Skeletal muscle satellite cell (primary cell): ENCODE data around the gene KCNN3.

Experiments used
- H3K27me3 ChIP-seq: 2 replicates; pipeline ENCODE4 v1.7.0; 2013; ENCODE audit warnings: low read length; ENCODE audit not compliant: control insufficient read depth, insufficient read depth
- H3K36me3 ChIP-seq: 2 replicates; pipeline ENCODE4 v1.7.0; 2013; ENCODE audit warnings: mild to moderate bottlenecking, control low read depth, low read length; ENCODE audit not compliant: insufficient read depth
- H3K4me1 ChIP-seq: 2 replicates; pipeline ENCODE4 v1.7.0; 2013; ENCODE audit warnings: low read length; ENCODE audit not compliant: control insufficient read depth, insufficient read depth
- H3K4me2 ChIP-seq: 2 replicates; pipeline ENCODE4 v1.7.0; 2013; ENCODE audit warnings: mild to moderate bottlenecking, low read length
- H3K4me3 ChIP-seq: 2 replicates; pipeline ENCODE4 v1.7.0; 2013; ENCODE audit warnings: low read length
- H3K9ac ChIP-seq: 2 replicates; pipeline ENCODE4 v1.7.0; 2013; ENCODE audit warnings: mild to moderate bottlenecking, low read depth, low read length, moderate library complexity
- H3K9me3 ChIP-seq: replicated peaks from 2 replicates; pipeline ENCODE4 v1.7.0; 2013; ENCODE audit warnings: mild to moderate bottlenecking, control low read depth, low read length

Gene KCNN3

GRCh38 chr1:154719586-154720327, 150.3 kb downstream of the KCNN3 start:
- no peak overlapping the region for H3K4me3 ChIP-seq

GRCh38 chr1:154718566-154718965, 151.5 kb downstream of the KCNN3 start:
- H3K36me3 ChIP-seq = no peaks in the 10 kb centered on the region
- H3K9ac ChIP-seq = no peak overlapping the region
- peaks cover 41% of the 10 kb centered on the region for H3K27me3 ChIP-seq
- H3K9me3 ChIP-seq = no peaks in the 10 kb centered on the region
- no peaks in the 10 kb centered on the region for H3K4me1 ChIP-seq
- H3K4me2 ChIP-seq = no peak overlapping the region
- no peak overlapping the region for H3K4me3 ChIP-seq

More at GRCh38 chr1:154719586-154720327, 150.3 kb downstream of the KCNN3 start:
- Histone ChIP-seq H3K4me2 (no peak overlapping the region), H3K36me3 (no peaks in the 10 kb centered on the region), H3K9ac (no peak overlapping the region), H3K9me3 (no peaks in the 10 kb centered on the region), H3K27me3 (peaks cover 43% of the 10 kb centered on the region), H3K4me1 (no peaks in the 10 kb centered on the region)

- Histone ChIP-seq H3K4me3 (no peak overlapping the region), H3K4me2 (no peak overlapping the region), H3K36me3 (no peaks in the 10 kb centered on the region), H3K9ac (no peak overlapping the region), H3K4me1 (no peaks in the 10 kb centered on the region), H3K27me3 (peaks cover 42% of the 10 kb centered on the region), H3K9me3 (no peaks in the 10 kb centered on the region)
Measured at GRCh38 chr1:154717528-154717924, 152.6 kb downstream of the KCNN3 start.

- Histone ChIP-seq H3K9ac (no peak overlapping the region), H3K27me3 (peaks cover 44% of the 10 kb centered on the region), H3K4me2 (no peak overlapping the region), H3K36me3 (no peaks in the 10 kb centered on the region), H3K9me3 (no peaks in the 10 kb centered on the region), H3K4me3 (no peak overlapping the region), H3K4me1 (no peaks in the 10 kb centered on the region)
Measured at GRCh38 chr1:154716614-154717527, 153.2 kb downstream of the KCNN3 start.

GRCh38 chr1:154716011-154716410, 154.1 kb downstream of the KCNN3 start:
- H3K4me3 ChIP-seq = no peak overlapping the region
- no peaks in the 10 kb centered on the region for H3K9me3 ChIP-seq
- H3K9ac ChIP-seq = no peak overlapping the region
- H3K36me3 ChIP-seq = no peaks in the 10 kb centered on the region
- no peaks in the 10 kb centered on the region for H3K4me1 ChIP-seq
- H3K27me3 ChIP-seq = peaks cover 39% of the 10 kb centered on the region
- no peak overlapping the region for H3K4me2 ChIP-seq

GRCh38 chr1:154715385-154715784, 154.7 kb downstream of the KCNN3 start:
- Histone ChIP-seq H3K36me3 (no peaks in the 10 kb centered on the region), H3K27me3 (peaks cover 34% of the 10 kb centered on the region)

GRCh38 chr1:154714638-154715037, 155.4 kb downstream of the KCNN3 start:
- Histone ChIP-seq H3K4me3 (no peak overlapping the region), H3K27me3 (peaks cover 38% of the 10 kb centered on the region), H3K36me3 (no peaks in the 10 kb centered on the region), H3K4me1 (no peaks in the 10 kb centered on the region), H3K9ac (no peak overlapping the region), H3K4me2 (no peak overlapping the region), H3K9me3 (no peaks in the 10 kb centered on the region)

More at GRCh38 chr1:154715385-154715784, 154.7 kb downstream of the KCNN3 start:
- H3K4me1 ChIP-seq = no peaks in the 10 kb centered on the region
- H3K9ac ChIP-seq = no peak overlapping the region
- no peak overlapping the region for H3K4me2 ChIP-seq
- no peak overlapping the region for H3K4me3 ChIP-seq
- no peaks in the 10 kb centered on the region for H3K9me3 ChIP-seq

- H3K9ac ChIP-seq = no peak overlapping the region
Measured at GRCh38 chr1:154714052-154714623, 155.9 kb downstream of the KCNN3 start.

GRCh38 chr1:154713005-154713404, 157.1 kb downstream of the KCNN3 start:
- H3K9me3 ChIP-seq = no peaks in the 10 kb centered on the region
- no peaks in the 10 kb centered on the region for H3K36me3 ChIP-seq
- no peak overlapping the region for H3K4me2 ChIP-seq
- no peaks in the 10 kb centered on the region for H3K4me1 ChIP-seq
- H3K4me3 ChIP-seq = no peak overlapping the region
- no peak overlapping the region for H3K9ac ChIP-seq
- peaks cover 41% of the 10 kb centered on the region for H3K27me3 ChIP-seq

More at GRCh38 chr1:154714052-154714623, 155.9 kb downstream of the KCNN3 start:
- Histone ChIP-seq H3K4me1 (no peaks in the 10 kb centered on the region), H3K4me3 (no peak overlapping the region), H3K4me2 (no peak overlapping the region), H3K27me3 (peaks cover 36% of the 10 kb centered on the region), H3K9me3 (no peaks in the 10 kb centered on the region), H3K36me3 (no peaks in the 10 kb centered on the region)

GRCh38 chr1:154712166-154712810, 157.8 kb downstream of the KCNN3 start:
- Histone ChIP-seq H3K4me2 (no peak overlapping the region), H3K36me3 (no peaks in the 10 kb centered on the region), H3K27me3 (peaks cover 38% of the 10 kb centered on the region), H3K4me1 (no peaks in the 10 kb centered on the region), H3K9ac (no peak overlapping the region), H3K9me3 (no peaks in the 10 kb centered on the region), H3K4me3 (no peak overlapping the region)

- Histone ChIP-seq H3K4me2 (no peak overlapping the region), H3K27me3 (peaks cover 36% of the 10 kb centered on the region), H3K9ac (no peak overlapping the region), H3K4me1 (no peaks in the 10 kb centered on the region), H3K36me3 (no peaks in the 10 kb centered on the region), H3K9me3 (no peaks in the 10 kb centered on the region), H3K4me3 (no peak overlapping the region)
Measured at GRCh38 chr1:154711416-154711815, 158.7 kb downstream of the KCNN3 start.
